HG03342 (cell line): ENCODE data around the gene PLEKHG2.

Experiments
- ATAC-seq: cut with Tn5 transposase; IDR thresholded peaks from one replicate; pipeline ENCODE4 v1.9.1; 2021; ENCODE audit warnings: mild to moderate bottlenecking, moderate library complexity; ENCODE audit not compliant: unreplicated experiment

PLEKHG2 gene

GRCh38 chr19:39406656-39407409 lies 5.6 kb upstream of the PLEKHG2 start, which contains the start of gene ZFP36:
ZFP36 (plus strand) TSS chr19:39406847; CDS start chr19:39406905, 58 bp downstream.
- no peak for ATAC-seq

- ATAC-seq = no peak
Measured at GRCh38 chr19:39407410-39407659, 5.1 kb upstream of the PLEKHG2 start.

GRCh38 chr19:39407660-39408391 lies 4.6 kb upstream of the PLEKHG2 start:
- no peak for ATAC-seq

- ATAC-seq = no peak
Measured at GRCh38 chr19:39408392-39409207, 3.9 kb upstream of the PLEKHG2 start.

DNA sequence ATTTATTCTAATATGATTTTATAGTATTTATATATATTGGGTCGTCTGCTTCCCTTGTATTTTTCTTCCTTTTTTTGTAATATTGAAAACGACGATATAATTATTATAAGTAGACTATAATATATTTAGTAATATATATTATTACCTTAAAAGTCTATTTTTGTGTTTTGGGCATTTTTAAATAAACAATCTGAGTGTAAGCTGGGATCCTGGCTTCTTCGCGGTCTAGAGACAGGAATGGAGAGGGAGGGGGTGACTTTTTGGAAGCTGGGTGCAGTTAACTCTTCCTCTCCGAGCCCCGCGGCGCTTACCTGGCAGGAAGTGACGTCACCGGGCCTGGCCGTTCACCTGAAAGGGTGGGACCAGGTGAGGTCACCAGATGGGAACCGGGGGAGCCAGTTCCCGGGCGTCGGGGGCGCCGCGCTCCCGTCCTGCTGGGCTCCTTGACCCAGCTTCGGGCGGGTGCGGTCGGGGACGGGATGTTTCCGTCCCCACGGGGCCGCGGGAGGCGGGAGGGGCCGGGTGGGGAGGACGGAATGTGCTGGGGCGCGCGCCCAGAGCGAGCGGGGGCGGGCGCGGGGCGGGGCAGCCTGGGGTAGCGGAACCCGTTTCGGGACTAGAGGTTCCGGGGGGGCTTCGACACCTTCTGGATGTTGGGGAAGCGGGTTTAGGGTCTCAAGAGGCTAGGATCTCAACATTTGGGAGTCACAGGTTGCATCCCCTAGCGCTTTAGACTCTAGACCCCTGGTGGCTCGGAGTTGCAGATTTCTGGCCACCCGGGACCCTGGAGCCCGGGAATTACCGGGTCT lies 3.1 kb upstream of the PLEKHG2 start:
- ATAC-seq = no peak

- ATAC-seq = no peak
Measured at GRCh38 chr19:39410017-39410830, 2.2 kb upstream of the PLEKHG2 start.

GRCh38 chr19:39410831-39411080 lies 1.7 kb upstream of the PLEKHG2 start:
- no peak for ATAC-seq

DNA sequence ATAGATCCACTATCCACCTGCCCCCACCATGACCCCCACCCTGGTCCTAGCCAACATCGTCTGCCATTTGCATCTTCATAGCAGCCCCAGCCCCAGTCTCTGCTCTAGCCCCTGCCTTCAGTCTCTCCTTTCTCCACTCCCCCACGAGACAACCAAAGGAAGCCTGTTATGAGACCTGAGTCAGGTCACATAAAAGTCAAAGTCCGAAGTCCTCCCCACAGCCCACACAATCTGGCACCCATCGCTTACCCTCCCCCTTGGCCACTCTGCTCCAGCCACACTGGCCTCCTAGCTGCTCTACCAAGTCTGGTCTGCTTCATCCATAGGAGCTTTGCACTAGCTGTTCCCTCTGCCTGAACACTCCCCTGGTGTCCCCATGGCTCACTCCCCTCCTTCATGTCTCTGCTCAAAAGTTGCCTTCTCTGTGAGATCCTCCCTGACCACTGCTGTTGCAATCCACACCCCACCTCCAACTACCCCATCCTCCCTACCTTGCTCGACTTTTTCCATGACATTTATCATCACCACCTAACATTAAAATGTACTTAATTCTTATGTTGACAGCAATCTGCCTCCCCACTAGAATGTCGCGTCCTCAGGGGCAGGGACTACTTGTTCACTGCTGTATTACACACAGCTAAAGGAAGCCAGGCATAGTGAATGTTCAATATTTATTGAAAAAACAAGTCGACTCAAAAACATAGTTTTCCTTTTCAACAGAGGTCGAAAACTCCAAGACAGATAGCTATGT lies 1.2 kb upstream of the PLEKHG2 start:
- no peak for ATAC-seq

DNA sequence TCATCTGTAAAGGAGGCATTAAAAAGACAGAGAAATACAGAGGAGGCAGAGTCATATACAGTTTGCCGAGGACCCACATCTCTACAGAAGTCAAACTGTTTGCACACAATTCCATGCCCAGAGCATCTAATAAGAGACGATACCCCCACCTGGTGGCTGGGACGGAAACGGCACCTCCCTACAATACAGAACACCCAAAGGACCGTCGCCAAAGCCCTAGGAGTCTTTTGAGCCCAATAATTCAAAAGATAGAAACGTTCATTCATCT lies 703 bp upstream of the PLEKHG2 start:
- peak; percentile 27 for ATAC-seq

DNA sequence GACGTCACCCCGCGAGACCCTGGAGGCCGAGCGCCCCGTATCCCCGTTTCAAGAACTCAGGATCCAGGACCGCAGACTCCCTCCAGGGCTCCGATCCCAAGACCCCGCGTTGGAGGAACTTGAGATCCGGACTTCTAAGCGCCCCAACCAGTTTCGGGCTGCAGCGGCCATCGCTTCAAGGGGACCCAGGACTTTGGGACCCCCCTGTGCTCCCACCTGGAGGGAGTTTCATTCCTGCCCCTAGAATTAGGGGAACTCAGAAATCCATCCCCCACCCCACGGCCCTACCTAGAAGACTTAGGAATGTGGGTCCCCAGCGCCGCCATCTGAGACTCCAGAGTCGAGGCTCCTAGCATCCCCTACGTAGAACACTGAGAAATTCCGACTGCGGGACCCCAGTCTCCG lies 400 bp downstream of the PLEKHG2 start:
- ATAC-seq = no peak

DNA sequence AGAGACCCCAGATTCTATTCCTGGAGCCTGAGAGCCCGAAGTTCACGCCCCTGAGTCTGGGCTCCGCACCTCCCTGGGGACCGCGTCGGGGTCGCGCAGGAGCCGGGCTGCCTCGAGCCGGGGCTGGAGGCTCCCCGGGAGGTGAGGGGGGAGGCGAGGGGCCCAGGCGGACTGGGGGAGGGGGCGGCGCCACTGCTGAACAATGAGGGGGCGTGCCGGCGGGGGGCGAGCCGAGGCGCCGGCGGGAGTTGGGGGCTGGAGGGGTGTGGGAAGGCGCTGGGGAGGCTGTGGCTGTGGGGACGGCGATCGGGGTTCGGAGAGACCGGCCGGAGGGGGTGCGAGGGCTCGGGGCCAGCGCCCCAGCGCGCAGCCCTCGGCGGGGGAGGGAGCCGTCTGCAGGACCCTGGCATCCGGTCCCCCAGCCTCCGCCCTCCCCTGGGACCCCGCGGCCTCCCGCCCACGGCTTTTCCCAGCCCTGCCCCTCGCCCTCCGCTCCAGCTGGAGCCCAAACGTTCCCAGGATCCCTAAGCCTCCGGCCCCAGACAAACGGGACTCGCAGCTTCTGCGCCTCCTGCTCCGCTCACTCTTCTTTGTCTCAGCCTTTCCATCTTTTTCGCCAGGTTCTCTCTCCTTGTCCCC lies 922 bp downstream of the PLEKHG2 start:
- no peak for ATAC-seq

- ATAC-seq = no peak
Measured at GRCh38 chr19:39413911-39414608, 1.6 kb downstream of the PLEKHG2 start.

DNA sequence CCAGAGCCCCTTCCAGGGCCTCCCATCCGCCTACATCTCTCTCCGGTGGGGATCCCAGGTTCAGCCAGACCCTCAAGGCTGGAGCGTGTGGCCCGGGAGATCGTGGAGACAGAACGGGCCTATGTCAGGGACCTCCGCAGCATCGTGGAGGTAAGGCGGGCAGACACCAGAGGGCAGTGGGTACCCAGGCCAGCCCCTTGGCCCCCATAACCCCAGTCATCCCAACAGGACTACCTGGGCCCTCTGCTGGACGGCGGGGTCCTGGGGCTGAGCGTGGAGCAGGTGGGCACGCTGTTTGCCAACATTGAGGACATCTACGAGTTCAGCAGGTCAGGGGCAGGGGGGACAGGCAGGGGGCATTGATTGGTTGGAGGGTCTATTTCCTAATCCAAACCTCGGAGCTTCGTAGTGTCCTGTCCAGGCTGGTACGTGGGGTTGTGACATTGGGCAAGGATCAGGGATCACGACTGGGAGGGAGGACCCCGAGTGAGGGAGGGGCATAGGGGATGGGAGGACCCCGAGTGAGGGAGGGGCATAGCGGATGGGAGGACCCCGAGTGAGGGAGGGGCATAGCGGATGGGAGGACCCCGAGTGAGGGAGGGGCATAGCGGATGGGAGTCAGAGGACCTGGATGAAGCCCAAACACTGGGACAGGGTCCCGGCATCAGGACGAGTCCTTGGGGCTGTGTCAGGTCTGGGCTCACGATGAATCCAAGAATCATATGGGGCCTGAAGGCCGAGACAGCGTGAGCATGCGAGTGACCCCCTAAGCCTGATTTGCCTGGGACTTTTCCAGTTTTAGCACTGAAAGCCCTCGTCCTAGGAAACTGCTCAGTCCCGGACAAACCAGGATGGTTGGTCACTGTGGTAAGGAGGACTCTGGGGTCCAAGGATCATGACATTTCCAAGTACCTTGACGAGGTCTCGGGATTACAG lies 2.9 kb downstream of the PLEKHG2 start:
- ATAC-seq = no peak

GRCh38 chr19:39416152-39417120 lies 4.0 kb downstream of the PLEKHG2 start:
- no peak for ATAC-seq

DNA sequence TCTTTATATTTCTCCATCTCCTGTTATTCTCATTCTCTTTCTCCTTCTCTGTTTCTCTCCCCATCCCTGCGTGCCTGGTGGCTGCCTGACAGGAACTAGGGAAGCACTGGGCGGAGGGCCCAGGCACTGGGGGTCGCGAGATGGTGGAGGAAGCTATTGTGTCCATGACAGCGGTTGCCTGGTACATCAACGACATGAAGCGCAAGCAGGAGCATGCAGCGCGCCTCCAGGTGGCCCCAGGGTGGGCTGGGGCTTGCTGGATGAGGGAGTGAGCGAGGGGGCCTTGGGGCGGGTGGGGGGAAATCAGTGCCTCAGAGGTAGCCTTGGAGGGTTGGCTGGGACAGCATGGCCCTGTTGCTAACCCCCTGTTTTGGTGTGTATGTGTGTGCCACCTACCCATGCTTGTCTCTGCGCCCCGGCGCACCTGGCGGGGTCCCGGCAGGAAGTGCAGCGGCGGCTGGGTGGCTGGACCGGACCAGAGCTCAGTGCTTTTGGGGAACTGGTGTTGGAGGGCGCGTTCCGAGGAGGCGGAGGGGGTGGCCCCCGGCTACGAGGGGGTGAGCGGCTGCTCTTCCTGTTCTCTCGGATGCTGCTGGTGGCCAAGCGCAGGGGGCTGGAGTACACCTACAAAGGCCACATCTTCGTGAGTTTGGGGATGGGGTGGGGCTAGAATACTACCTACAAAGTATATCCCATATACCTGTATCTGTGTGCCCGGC lies 5.2 kb downstream of the PLEKHG2 start:
- no peak for ATAC-seq

GRCh38 chr19:39419003-39419402 lies 6.5 kb downstream of the PLEKHG2 start:
- no peak for ATAC-seq
